GM12872 (cell line): ENCODE measurements around the gene PIEZO2.

Experiments used
- TF ChIP-seq, protein P1 (sequence below): IDR thresholded peaks from 3 replicates; pipeline ENCODE4 v1.5.1; 2011; ENCODE audit warnings: low read depth, mild to moderate bottlenecking, low read length, moderate library complexity; ENCODE audit not compliant: insufficient read depth

Gene PIEZO2

DNA sequence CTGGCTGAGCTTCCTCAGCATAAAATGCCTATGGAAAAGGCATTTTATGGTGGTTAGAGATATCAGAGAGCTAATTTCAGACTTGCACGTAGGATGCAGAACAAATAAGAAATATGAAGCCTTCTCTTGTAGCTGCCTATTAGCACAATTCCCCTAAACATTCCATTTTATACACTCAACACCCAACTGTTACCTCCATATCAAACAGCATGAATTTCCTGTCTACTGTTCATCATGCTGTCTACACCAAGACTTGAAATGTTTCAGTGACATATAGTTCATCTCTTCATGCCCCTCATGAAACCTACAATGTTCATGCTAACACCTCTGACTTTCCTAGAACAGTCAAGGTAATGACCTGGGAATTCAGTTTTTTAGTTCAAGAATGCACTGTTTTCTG is 249.9 kb downstream of the PIEZO2 start:
- TF ChIP-seq, protein P1, sequence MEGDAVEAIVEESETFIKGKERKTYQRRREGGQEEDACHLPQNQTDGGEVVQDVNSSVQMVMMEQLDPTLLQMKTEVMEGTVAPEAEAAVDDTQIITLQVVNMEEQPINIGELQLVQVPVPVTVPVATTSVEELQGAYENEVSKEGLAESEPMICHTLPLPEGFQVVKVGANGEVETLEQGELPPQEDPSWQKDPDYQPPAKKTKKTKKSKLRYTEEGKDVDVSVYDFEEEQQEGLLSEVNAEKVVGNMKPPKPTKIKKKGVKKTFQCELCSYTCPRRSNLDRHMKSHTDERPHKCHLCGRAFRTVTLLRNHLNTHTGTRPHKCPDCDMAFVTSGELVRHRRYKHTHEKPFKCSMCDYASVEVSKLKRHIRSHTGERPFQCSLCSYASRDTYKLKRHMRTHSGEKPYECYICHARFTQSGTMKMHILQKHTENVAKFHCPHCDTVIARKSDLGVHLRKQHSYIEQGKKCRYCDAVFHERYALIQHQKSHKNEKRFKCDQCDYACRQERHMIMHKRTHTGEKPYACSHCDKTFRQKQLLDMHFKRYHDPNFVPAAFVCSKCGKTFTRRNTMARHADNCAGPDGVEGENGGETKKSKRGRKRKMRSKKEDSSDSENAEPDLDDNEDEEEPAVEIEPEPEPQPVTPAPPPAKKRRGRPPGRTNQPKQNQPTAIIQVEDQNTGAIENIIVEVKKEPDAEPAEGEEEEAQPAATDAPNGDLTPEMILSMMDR = no peak

DNA sequence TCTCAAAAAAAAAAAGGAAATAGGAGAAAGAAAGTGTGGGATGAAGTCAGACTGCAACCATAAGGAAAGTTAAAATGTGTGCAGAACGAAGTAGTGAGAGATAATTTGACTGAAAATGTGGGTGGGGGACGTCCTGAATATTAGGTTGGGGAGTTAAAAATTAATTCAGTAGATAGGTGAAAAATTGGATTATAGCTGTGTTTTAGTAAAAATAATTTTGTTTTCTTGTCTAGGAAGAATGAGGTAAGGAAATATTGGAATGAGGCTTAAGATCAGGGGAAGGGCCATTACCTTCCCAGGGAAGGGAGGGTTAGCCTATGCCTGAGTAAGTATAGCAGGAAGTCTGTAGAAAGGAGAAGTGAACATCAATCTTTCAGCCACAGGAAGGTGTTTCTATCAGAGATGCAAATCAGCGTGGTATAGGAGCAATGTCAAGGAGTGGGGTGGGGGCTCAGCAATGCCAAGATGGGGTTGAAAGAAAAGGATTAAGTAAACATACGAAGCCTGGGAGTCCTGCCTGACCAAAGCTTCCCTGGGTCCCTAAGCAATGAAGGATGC is 250.9 kb downstream of the PIEZO2 start:
- TF ChIP-seq, protein P1 = no peak

DNA sequence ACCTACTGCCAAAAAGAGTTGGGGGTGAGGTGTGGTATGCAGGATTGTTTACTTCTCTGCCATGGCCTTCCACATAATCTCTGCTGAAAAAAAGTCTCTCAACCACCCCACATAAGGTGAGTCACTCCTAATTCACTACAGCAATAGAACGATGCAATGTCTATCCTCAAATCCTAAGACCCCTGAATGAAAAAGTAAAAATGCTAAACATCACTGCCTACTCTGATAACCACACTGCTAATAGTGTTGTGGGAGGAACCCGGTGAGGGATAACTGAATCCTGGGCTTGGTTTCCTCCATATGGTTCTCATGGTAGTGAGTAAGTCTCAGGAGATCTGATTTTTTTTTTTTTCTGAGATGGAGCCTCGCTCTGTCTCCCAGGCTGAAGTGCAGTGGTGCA is 252.5 kb downstream of the PIEZO2 start:
- TF ChIP-seq, protein P1 = no peak

DNA sequence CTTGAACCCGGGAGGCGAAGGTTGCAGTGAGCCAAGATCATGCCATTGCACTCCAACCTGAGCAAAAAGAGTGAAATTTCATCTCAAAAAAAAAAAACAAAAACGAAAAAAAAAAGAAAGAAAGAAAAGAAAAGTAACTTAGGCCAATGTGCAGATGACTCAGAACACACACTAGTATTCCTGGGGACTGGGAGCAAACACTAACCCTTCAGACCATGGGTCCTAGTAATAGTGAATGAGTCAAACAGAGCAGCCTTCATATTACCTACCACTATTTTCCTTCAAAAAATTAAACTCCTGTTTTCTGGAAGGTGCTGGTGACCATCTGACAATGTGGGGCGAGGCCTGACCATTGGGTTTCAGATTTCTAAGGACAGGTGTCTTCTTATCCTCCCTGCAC is 253.4 kb downstream of the PIEZO2 start:
- TF ChIP-seq, protein P1 = no peak

DNA sequence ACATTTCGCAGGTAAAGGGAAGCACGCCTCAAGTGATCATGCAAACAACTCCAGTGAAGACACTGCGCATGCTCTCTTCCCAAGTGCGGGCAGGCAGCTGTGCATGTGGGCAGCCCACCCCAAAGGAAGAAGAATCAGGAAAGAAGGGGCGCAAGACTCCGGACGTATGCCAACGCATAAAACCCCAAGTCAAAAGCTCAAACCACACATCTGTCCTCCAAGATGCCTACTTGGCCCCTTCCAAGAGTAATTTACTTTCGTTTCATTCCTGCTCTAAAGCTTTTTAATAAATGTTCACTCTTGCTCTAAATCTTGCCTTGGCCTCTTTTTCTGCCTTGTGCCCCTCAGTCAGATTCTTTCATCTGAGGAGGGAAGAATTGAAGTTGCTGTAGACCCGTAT is 254.9 kb downstream of the PIEZO2 start:
- TF ChIP-seq, protein P1 = no peak

DNA sequence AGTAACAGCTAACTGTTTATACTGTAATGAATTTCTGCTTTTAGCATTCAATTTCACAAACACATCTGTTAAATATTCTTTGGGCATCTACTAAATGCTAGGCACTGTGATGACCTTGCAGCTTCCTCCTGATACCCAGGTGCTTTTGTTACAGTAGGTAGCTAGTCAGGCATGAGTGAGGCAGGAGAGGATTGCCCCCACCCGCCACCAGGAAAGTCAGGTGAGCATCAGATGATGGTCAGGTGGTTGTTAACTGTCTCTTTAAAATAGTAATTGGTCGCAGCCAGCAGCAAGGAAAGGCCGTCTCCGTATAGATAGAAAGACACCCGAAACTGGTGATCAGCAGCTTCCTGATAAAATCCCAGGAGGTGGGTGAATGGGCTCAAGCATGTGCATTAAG is 255.6 kb downstream of the PIEZO2 start:
- TF ChIP-seq, protein P1 = no peak

DNA sequence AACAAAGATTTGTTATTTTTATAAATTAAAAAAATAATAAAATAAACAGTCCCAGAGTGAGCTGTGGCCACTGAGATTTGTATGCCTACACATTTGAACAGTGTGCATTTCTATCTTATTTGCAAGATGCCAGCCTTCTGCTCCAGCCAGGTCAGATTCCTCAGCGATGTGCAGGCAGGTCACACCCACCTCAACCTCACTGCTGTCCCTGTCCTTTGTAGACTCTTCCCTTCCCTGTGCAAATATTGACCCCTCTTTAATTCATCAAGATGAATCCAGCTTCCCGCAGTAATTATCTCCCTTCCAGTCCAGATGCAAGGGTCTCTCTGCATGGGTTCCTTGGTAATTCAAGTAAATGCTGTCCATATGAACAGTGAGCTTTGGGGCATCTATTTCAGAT is 256.2 kb downstream of the PIEZO2 start:
- TF ChIP-seq, protein P1 = no peak
